Activated CD4-positive, CD25-positive, alpha-beta regulatory T cell (primary cell): ENCODE measurements around the gene BTBD3.

ENCODE experiments used
- DNase-seq, 4 experiments: peaks; one replicate each; lab custom pipeline; 2025; lab: John Stamatoyannopoulos, UW

The BTBD3 gene

DNA sequence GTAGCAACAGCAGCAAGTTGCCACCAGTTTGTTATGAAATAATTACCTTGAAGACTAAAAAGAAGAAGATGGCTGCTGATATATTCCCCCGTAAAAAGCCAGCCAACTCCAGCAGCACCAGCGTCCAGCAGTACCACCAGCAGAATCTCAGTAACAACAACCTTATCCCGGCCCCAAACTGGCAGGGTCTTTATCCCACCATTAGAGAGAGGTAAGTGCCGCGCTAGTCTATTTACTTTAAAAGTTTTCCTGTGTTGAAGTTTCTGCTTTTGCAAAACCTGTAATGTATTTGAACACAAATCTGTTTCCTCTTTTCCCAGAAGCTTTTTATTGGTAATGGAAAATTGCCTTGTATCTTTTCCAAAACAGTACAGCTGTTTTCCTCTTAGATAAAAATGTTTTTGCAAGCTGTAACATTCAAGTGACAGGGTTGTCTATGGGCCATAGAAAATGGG lies 725 bp downstream of the BTBD3 start:
- DNase-seq: no peak

GRCh38 chr20:11918981-11919380 lies 1.3 kb downstream of the BTBD3 start:
- no peak for DNase-seq

DNA sequence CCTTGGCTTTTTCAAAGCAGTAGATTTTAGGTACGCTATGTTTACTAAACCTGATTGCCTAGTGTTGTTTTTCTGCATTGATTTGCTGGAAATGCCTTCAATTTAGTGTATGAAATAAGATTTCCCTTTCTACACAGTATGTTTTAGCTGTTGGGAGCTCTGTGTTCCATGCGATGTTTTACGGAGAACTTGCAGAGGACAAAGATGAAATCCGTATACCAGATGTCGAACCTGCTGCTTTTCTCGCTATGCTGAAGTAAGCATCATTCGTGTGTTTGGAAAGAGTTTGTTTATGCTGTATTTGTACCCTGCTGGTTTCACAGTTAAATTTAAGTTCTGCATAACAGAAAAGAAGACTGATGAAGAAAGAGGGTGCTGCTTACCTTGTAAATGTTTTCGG lies 1.9 kb downstream of the BTBD3 start:
- DNase-seq: no peak

GRCh38 chr20:11920083-11920482 lies 2.4 kb downstream of the BTBD3 start:
- DNase-seq: no peak

DNA sequence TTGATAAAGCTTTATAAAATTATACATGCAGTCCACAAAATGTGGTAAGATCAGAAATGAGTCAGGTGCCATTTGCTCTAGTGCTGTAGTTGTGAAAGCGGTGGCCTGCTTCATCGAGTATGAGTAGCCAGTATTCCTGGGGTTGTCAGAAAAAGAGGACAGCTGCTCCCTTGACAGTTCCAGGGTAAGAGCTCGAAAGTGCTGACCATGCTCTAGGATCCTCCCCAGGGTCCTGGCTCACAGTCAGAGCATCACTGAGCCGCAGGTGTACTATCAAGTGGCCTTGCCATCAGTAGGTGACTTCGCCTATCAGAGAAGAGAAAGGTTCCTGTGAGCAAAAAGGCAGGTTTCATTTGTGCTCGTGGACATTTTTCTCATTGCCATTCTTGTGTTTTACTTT lies 3.6 kb downstream of the BTBD3 start:
- no peak for DNase-seq

GRCh38 chr20:11922561-11922960 lies 4.9 kb downstream of the BTBD3 start:
- DNase-seq: no peak

- no peak for DNase-seq
Observed at GRCh38 chr20:11924923-11925322, 7.2 kb downstream of the BTBD3 start.

- DNase-seq: no peak
Observed at GRCh38 chr20:11926292-11926998, 8.8 kb downstream of the BTBD3 start.

DNA sequence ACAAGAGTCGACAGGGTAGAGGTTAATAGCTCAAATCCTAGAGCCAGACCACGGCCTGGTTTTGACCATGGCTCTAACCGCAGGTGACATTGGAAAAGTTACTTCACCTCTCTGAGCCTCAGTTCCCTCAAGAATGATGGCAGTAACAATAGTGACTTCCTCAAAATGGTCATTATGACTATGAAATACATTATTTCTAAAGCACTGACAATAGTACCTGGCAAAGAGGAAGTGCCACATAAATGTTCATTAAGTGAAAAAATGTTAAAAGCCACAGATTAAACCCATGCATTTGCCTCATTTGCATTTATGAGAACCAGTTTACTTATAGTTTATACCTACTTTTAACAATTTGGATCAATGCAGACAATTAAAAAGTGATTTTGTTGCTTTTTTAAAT lies 12.3 kb downstream of the BTBD3 start:
- no peak for DNase-seq

DNA sequence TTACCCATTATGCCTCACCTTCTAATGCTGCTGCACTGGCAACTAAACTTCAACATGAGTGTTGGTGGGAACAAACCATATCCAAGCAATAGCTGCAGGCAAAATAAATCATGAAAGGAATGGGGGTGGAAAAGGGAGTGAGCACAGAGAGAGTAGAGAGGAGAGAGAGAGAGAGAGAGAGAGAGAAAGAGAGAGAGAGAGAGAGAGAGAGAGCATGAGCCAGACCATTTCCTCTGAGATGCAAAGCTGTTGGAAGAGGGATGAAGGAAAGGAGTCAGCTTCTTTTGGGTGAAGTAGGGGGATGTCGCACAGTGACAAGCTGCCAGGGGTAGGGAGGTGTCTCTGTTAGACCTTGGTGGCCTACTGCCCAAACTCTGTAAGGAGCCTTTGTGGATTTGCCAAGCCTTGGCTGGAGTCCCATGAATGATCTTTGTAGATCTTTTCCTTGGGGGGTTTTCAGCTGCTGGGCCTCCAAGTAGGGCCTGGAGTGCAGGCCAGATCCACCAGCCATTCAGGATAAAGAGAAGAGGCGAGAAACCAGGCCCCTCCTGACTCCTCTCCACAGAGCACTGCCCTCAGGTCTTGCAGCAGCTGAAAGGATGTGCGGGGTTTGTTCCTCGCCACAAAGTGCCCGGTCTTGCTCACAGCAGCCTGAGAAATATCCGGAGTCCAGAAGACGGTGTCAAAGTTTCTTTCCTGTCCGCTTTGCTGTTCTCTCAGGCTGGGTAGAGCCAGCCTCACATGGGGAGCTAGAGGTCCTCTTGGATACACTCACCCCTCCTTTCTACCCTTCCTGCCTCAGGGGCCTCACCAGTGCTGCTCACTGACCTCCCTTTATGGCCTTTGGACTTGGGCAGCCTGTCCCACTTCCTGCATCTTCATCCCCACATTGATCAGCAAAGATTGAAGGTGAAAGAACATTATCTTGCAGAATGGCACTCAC lies 17.8 kb downstream of the BTBD3 start:
- no peak for DNase-seq

DNA sequence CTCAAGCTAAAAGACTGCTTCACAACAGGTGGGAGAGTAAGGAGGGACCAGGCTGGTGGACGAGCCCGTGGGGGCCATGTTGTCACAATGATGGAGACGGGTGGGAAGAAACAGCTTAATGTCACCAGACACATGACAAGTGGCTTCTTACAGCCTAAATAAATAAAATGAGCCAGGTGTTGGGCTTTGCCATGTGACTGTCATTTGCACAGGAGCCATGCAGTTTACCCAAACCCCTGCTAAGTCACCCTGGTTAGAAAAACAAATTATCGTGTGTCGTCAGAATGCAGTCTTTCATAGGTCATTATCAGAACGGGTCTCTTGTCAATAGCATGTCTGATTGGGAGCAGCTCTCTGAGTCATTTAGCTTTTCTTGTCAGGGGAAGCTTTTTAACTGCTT lies 18.5 kb downstream of the BTBD3 start:
- DNase-seq: no peak

DNA sequence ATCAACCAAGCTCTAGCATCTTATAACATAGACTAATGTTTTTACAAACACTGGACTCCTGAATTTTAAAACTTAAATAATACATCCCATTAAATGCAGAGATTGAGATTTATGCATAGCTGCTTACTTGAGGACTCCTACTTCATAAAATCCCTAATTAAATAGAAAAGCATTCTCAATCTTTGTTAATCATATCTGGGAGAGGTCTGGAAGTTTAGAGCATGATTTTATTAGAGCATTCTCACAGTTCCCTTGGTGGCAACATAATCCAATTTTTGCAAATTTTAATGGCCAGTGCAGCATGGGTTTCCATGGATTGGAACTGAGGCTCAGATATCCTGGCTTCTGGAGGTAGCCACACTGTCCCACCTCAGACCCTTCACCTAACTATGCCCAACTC lies 19.5 kb downstream of the BTBD3 start:
- no peak for DNase-seq

DNA sequence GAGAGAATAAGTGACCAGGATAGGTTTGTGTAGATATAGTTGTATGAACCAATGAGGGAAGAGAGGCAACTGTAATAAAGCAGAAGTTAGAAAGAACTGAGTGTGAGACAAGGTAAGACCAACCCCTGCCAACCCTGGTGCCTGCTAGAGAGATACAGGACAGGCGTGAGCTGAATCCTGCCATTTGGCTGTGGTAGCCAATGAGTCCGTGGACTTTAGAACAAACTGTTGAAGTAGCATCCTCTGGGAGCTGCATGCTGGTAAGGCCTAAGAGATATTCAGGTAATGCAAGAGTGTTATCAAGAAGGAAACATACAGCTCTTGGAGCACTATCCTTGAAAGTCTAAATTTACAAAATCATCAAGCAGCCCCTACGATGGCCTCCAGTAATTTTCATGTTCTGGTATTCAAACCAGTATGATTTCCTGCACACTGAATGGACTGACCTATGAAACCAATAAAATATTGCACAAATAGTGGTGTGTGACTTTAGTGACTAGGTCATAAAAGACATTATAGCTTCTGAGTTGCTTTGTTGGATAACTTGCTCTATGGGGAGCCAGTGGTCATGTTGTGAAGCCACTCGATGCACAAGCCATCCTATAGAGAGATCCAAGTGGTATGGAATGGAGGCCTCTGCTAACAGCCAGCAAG lies 24.0 kb downstream of the BTBD3 start:
- no peak for DNase-seq

DNA sequence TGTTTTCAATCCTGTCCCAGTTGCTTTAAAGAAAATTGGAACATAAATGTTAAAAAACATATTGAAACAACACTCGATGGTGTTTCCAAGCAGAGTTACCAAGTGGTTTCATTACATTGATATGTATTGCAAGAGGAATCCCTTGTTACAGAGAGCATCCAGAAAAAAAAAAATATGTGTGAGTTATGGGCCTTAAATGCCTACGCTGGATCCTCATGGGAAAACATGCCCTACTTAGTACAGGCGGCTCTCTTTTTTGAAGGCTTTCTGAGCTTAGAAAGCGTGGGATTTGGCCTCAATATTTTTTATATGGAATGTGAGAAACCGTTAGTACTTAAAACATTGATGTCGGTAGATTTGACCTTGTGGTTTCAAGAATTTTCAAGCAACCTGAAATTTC lies 26.1 kb downstream of the BTBD3 start:
- DNase-seq: no peak

GRCh38 chr20:11948806-11949205 lies 31.1 kb downstream of the BTBD3 start:
- DNase-seq: no peak

- no peak for DNase-seq
Observed at GRCh38 chr20:11949711-11950110, 32.0 kb downstream of the BTBD3 start.

DNA sequence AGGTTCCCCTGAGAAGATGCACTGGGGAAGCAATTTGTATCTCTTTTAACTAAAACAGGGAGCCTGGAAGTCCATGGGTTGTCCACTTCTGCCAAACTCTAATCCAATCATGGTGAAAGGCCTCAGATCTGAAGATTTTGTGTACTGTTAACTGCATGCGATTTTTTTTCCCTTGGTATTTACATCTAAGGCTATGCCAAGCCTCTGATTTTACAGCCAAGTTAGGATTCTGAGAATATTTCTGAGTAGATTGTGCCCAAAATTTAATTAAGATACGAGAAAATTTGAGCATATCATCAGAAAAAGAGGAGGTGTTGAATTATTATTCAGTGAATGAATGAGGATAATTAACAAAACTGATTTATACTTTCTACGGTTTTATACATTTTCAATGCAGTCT lies 34.0 kb downstream of the BTBD3 start:
- no peak for DNase-seq

- no peak for DNase-seq
Observed at GRCh38 chr20:11952639-11953038, 34.9 kb downstream of the BTBD3 start.

GRCh38 chr20:11957911-11958310 lies 40.2 kb downstream of the BTBD3 start:
- no peak for DNase-seq

DNA sequence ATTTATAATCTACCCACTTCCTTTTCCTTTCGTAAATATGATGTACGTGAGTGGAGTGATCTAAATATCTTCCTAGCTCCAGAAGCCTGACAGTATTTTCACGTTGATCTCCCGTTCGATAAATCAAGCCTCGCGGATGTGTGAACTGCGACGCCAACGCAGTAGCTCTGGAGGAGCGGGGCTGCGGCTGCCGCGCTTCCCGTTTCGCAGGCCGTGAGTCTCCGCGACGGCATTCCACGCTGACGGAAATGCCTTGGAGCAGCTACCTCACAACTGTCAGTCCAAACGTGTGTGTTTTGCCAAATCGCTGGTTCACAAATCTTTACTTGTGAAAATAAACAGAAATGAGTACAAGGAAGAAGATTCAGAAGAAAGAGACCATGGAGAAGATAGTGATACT lies 41.2 kb downstream of the BTBD3 start:
- DNase-seq: no peak

GRCh38 chr20:11965602-11966001 lies 47.9 kb downstream of the BTBD3 start:
- no peak for DNase-seq

GRCh38 chr20:11966186-11966585 lies 48.5 kb downstream of the BTBD3 start:
- DNase-seq: no peak
